ENCODE measurements around the gene KCNIP4. TPM values are rescaled to one million over a fixed set of nuclear protein-coding genes. Genes with fewer than 3 reads are reported as not detected.
A peak's percentile ranks its signal among the peaks of the same experiment; 100 is the strongest.

KCNIP4 gene
- total and polyA plus RNA-seq, 2 experiments from 2014 or later: 0.65 TPM; not detected in 1

- Histone ChIP-seq H3K9me3 (ENCODE audit: low read depth) (no peaks in the 10 kb centered on the region), H3K4me2 (ENCODE audit: unreplicated experiment) (no peak overlapping the region), H3K27me3 (replicated peaks; ENCODE audit: insufficient read depth) (no peaks in the 10 kb centered on the region), H3K4me1 (ENCODE audit: insufficient read depth) (peaks cover 7% of the 10 kb centered on the region; the same call in 1 of the 2 replicates), H3K79me2 (ENCODE audit: insufficient read depth) (no peaks in the 10 kb centered on the region), H3F3A (ENCODE audit: insufficient read depth) (no peaks in the 10 kb centered on the region), H3K4me3 (no peak overlapping the region), H3K36me3 (ENCODE audit: low read depth) (no peaks in the 10 kb centered on the region), H2AFZ (no peak overlapping the region), H3K9me2 (ENCODE audit: insufficient read depth) (no peaks in the 10 kb centered on the region), H3K9ac (no peak overlapping the region), H4K20me1 (ENCODE audit: insufficient read depth) (no peaks in the 10 kb centered on the region), H3K27ac (no peak overlapping the region)
- DNase-seq: no peak
- WGBS, 2 experiments (ENCODE audit: low coverage in 1 of 2, low lambda C conversion rate in 2 of 2, missing lambda C conversion rate in 2 of 2): 37 to 40% methylated on average over 2 of the region's 2 CpGs
- TF ChIP-seq EZH2 (IDR thresholded peaks at IDR 0.05; ENCODE audit: insufficient read depth, poor library complexity, severe bottlenecking) (no peak), EZH2phosphoT487 (IDR thresholded peaks at IDR 0.05; ENCODE audit: insufficient read depth, low read depth) (no peak)
- in situ Hi-C loops (cut with MboI): loop anchor here (25.0 kb wide), 1 partner anchor 995 kb away; no protein-coding TSS in a partner anchor
These were observed 191.3 kb downstream of the KCNIP4 start for GRCh38 chr4:21757248-21757647.

GRCh38 chr4:21753084-21753760 is 195.3 kb downstream of the KCNIP4 start:
- Histone ChIP-seq H3K4me1 (ENCODE audit: insufficient read depth) (peaks cover 7% of the 10 kb centered on the region; the same call in 1 of the 2 replicates), H3K36me3 (ENCODE audit: low read depth) (no peaks in the 10 kb centered on the region), H3K27ac (no peak overlapping the region), H3K9ac (no peak overlapping the region), H3K9me3 (ENCODE audit: low read depth) (no peaks in the 10 kb centered on the region), H3K79me2 (ENCODE audit: insufficient read depth) (no peaks in the 10 kb centered on the region), H3K4me2 (ENCODE audit: unreplicated experiment) (no peak overlapping the region), H3K9me2 (ENCODE audit: insufficient read depth) (no peaks in the 10 kb centered on the region), H4K20me1 (ENCODE audit: insufficient read depth) (no peaks in the 10 kb centered on the region), H3K27me3 (replicated peaks; ENCODE audit: insufficient read depth) (no peaks in the 10 kb centered on the region), H3K4me3 (no peak overlapping the region), H3F3A (ENCODE audit: insufficient read depth) (no peaks in the 10 kb centered on the region), H2AFZ (no peak overlapping the region)
- TF ChIP-seq EZH2phosphoT487 (IDR thresholded peaks at IDR 0.05; ENCODE audit: insufficient read depth, low read depth): no peak
- no peak for TF ChIP-seq EZH2 (IDR thresholded peaks at IDR 0.05; ENCODE audit: insufficient read depth, poor library complexity, severe bottlenecking)
- 53 to 58% methylated on average over 3 of the region's 3 CpGs for WGBS, 2 experiments (ENCODE audit: low coverage in 1 of 2, low lambda C conversion rate in 2 of 2, missing lambda C conversion rate in 2 of 2)
- in situ Hi-C loops (cut with MboI): loop anchor here (25.0 kb wide), 1 partner anchor 991 kb away; no protein-coding TSS in a partner anchor
- peak; percentile 23 for DNase-seq

GRCh38 chr4:21752616-21753015 is 196.0 kb downstream of the KCNIP4 start:
- in situ Hi-C loops (cut with MboI): loop anchor here (25.0 kb wide), 1 partner anchor 990 kb away; no protein-coding TSS in a partner anchor

DNA sequence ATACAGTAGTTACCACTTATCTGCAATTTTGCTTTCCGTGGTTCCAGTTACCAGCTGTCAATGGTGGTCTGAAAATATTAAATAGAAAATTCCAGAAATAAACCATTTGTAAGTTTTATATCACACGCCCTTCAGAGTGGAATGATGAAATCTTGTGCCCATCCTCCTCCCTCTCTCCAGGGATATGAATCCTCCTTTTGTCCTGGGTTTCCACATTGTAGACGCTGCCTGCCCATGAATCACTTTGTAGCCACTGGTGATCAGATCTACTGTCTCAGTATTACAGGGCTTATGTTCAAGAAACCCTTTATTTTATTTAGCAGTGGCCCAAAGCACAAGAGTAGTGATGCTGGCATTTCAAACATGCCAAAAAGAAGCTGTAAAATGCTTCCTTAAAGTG is 198.6 kb downstream of the KCNIP4 start:
- Histone ChIP-seq H3K4me1 (ENCODE audit: insufficient read depth) (peaks cover 7% of the 10 kb centered on the region; the same call in 1 of the 2 replicates), H3K9ac (no peak overlapping the region), H3K27me3 (replicated peaks; ENCODE audit: insufficient read depth) (no peaks in the 10 kb centered on the region), H3K9me2 (ENCODE audit: insufficient read depth) (no peaks in the 10 kb centered on the region), H3K4me2 (ENCODE audit: unreplicated experiment) (no peak overlapping the region), H2AFZ (no peak overlapping the region), H4K20me1 (ENCODE audit: insufficient read depth) (no peaks in the 10 kb centered on the region), H3K4me3 (no peak overlapping the region), H3K36me3 (ENCODE audit: low read depth) (no peaks in the 10 kb centered on the region), H3K27ac (no peak overlapping the region; the same call in 1 of the 2 replicates), H3F3A (ENCODE audit: insufficient read depth) (no peaks in the 10 kb centered on the region), H3K9me3 (ENCODE audit: low read depth) (no peaks in the 10 kb centered on the region), H3K79me2 (ENCODE audit: insufficient read depth) (no peaks in the 10 kb centered on the region)
- in situ Hi-C loops (cut with MboI): loop anchor here (25.0 kb wide), 1 partner anchor 988 kb away; no protein-coding TSS in a partner anchor
- 46 to 52% methylated on average over 3 of the region's 3 CpGs for WGBS, 2 experiments (ENCODE audit: low coverage in 1 of 2, low lambda C conversion rate in 2 of 2, missing lambda C conversion rate in 2 of 2)
- DNase-seq: peak; percentile 55
- TF ChIP-seq EZH2 (IDR thresholded peaks at IDR 0.05; ENCODE audit: insufficient read depth, poor library complexity, severe bottlenecking) (no peak), EZH2phosphoT487 (IDR thresholded peaks at IDR 0.05; ENCODE audit: insufficient read depth, low read depth) (no peak)

More at GRCh38 chr4:21752616-21753015, 196.0 kb downstream of the KCNIP4 start:
- Histone ChIP-seq H3K9me3 (ENCODE audit: low read depth) (no peaks in the 10 kb centered on the region), H3K4me3 (no peak overlapping the region), H3K27me3 (replicated peaks; ENCODE audit: insufficient read depth) (no peaks in the 10 kb centered on the region), H3K4me2 (ENCODE audit: unreplicated experiment) (no peak overlapping the region), H3K27ac (no peak overlapping the region), H4K20me1 (ENCODE audit: insufficient read depth) (no peaks in the 10 kb centered on the region), H3K9me2 (ENCODE audit: insufficient read depth) (no peaks in the 10 kb centered on the region), H3K36me3 (ENCODE audit: low read depth) (no peaks in the 10 kb centered on the region), H3K79me2 (ENCODE audit: insufficient read depth) (no peaks in the 10 kb centered on the region), H3F3A (ENCODE audit: insufficient read depth) (no peaks in the 10 kb centered on the region), H2AFZ (no peak overlapping the region), H3K9ac (no peak overlapping the region), H3K4me1 (ENCODE audit: insufficient read depth) (peaks cover 7% of the 10 kb centered on the region; the same call in 1 of the 2 replicates)
- no peak for DNase-seq
- no peak for TF ChIP-seq EZH2 (IDR thresholded peaks at IDR 0.05; ENCODE audit: insufficient read depth, poor library complexity, severe bottlenecking)
- TF ChIP-seq EZH2phosphoT487 (IDR thresholded peaks at IDR 0.05; ENCODE audit: insufficient read depth, low read depth): no peak

All from GM23248 (cell line).